ENCODE results near the gene SLC37A1.

SLC37A1 gene

DNA sequence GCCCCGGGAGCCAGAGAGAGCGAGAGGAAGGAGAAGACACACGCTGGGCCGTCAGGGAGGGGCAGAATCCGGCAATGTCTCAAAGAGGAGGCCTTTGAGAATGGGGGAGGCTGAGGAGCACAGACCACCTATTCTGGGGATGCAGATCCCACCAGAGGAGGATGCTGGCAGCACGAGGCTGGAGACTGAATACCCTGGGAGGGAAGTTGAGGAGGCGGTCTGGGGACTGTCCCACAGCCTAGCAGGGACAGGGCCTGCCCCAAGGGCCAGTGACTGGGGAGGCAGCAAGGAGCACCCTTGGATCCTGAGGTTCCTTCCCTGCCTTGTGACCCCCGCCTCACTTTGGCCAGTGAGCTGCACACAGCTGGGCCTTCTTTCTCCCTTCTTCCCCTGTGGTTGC, 49.2 kb downstream of the SLC37A1 start:
- Histone ChIP-seq H3K27ac (ENCODE audit: insufficient read depth in 1 of 2, low read depth in 1 of 2, low read length in 2 of 2, poor library complexity in 1 of 2, severe bottlenecking in 2 of 2) (no peak overlapping the region), H3K4me3 (ENCODE audit: control insufficient read depth in 1 of 7, extremely low read depth in 1 of 7, insufficient read depth in 4 of 7, low read depth in 2 of 7, low read length in 6 of 7) (no peak overlapping the region), H3K27me3 (replicated peaks in 2 of 5; ENCODE audit: control insufficient read depth in 4 of 5, insufficient read depth in 5 of 5, low read length in 4 of 5) (no peaks in the 10 kb centered on the region), H3K4me1 (ENCODE audit: control extremely low read depth in 1 of 4, control insufficient read depth in 4 of 4, insufficient read depth in 4 of 4, low read length in 3 of 4) (no peaks in the 10 kb centered on the region), H3K36me3 (ENCODE audit: control insufficient read depth in 4 of 4, insufficient read depth in 4 of 4, low read length in 3 of 4) (peaks cover 13 to 98% (median 69%) of the 10 kb centered on the region in 4 experiments), H3K9me3 (ENCODE audit: control extremely low read depth in 1 of 5, control insufficient read depth in 4 of 5, insufficient read depth in 2 of 5, low read depth in 1 of 5, low read length in 4 of 5) (no peaks in the 10 kb centered on the region)
- WGBS (ENCODE audit: insufficient coverage) = 94% methylated on average over 6 of the region's 8 CpGs
- DNase-seq = no peak
- ChIA-PET CTCF (no interaction called here), POLR2A (no interaction called here)

GRCh38 chr21:42563261-42563660, 49.6 kb downstream of the SLC37A1 start:
- WGBS (ENCODE audit: insufficient coverage) = 94% methylated on average over 9 of the region's 10 CpGs
- Histone ChIP-seq H3K36me3 (ENCODE audit: control insufficient read depth in 4 of 4, insufficient read depth in 4 of 4, low read length in 3 of 4) (peaks cover 14 to 98% (median 73%) of the 10 kb centered on the region in 4 experiments), H3K27ac (ENCODE audit: insufficient read depth in 1 of 2, low read depth in 1 of 2, low read length in 2 of 2, poor library complexity in 1 of 2, severe bottlenecking in 2 of 2) (no peak overlapping the region), H3K27me3 (replicated peaks in 2 of 5; ENCODE audit: control insufficient read depth in 4 of 5, insufficient read depth in 5 of 5, low read length in 4 of 5) (no peaks in the 10 kb centered on the region), H3K4me1 (ENCODE audit: control extremely low read depth in 1 of 4, control insufficient read depth in 4 of 4, insufficient read depth in 4 of 4, low read length in 3 of 4) (no peaks in the 10 kb centered on the region), H3K4me3 (ENCODE audit: control insufficient read depth in 1 of 7, extremely low read depth in 1 of 7, insufficient read depth in 4 of 7, low read depth in 2 of 7, low read length in 6 of 7) (no peak overlapping the region), H3K9me3 (ENCODE audit: control extremely low read depth in 1 of 5, control insufficient read depth in 4 of 5, insufficient read depth in 2 of 5, low read depth in 1 of 5, low read length in 4 of 5) (no peaks in the 10 kb centered on the region)
- no peak for DNase-seq
- CTCF ChIA-PET = no interaction called here
- POLR2A ChIA-PET = no interaction called here

DNA sequence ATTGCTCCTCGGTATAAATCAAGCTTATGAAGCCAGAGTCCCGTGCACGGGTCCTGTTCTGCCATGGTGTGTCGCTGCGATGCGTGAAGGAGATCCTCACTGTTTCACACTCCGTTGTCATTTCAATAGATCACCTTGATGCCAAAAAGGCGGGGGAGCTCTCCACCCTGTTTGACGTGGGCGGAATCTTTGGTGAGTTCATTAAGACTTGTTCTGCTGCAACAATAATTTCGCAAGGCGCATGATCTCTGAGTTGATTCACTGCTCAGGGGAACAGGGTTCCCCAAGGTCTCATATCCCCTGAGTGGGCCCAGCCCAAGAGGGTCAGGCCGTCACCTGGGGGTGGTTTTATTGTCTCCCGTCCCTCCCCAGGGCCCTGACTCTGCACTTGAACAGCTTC, 50.0 kb downstream of the SLC37A1 start:
- H3K27ac ChIP-seq (ENCODE audit: insufficient read depth in 1 of 2, low read depth in 1 of 2, low read length in 2 of 2, poor library complexity in 1 of 2, severe bottlenecking in 2 of 2) = no peak overlapping the region
- peaks cover 14 to 98% (median 72%) of the 10 kb centered on the region in 4 experiments for H3K36me3 ChIP-seq (ENCODE audit: control insufficient read depth in 4 of 4, insufficient read depth in 4 of 4, low read length in 3 of 4)
- no peaks in the 10 kb centered on the region for H3K27me3 ChIP-seq (replicated peaks in 2 of 5; ENCODE audit: control insufficient read depth in 4 of 5, insufficient read depth in 5 of 5, low read length in 4 of 5)
- no peak for DNase-seq
- ChIA-PET CTCF (no interaction called here), POLR2A (no interaction called here)
- H3K4me3 ChIP-seq (ENCODE audit: control insufficient read depth in 1 of 7, extremely low read depth in 1 of 7, insufficient read depth in 4 of 7, low read depth in 2 of 7, low read length in 6 of 7) = no peak overlapping the region
- no peaks in the 10 kb centered on the region for H3K9me3 ChIP-seq (ENCODE audit: control extremely low read depth in 1 of 5, control insufficient read depth in 4 of 5, insufficient read depth in 2 of 5, low read depth in 1 of 5, low read length in 4 of 5)
- 95% methylated on average over 14 of the region's 14 CpGs for WGBS (ENCODE audit: insufficient coverage)
- no peaks in the 10 kb centered on the region for H3K4me1 ChIP-seq (ENCODE audit: control extremely low read depth in 1 of 4, control insufficient read depth in 4 of 4, insufficient read depth in 4 of 4, low read length in 3 of 4)

DNA sequence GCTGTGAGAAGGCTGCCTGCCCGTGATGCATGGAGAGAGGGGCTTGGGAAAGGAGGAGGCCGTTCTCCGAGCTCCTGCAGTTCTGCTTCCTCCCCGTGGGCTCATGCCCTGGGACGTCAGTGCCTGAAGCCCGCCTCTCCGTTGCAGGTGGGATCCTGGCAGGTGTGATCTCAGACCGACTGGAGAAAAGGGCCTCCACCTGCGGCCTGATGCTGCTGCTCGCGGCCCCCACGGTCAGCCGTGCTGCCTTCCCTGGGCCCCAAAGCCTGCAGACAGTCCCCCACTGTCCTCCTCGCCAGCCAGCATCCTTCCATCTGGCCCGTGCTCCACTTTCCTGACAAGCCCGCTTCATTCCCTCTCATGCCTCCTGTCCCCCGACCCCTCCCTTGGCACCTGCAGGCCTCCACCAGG, 50.9 kb downstream of the SLC37A1 start:
- Histone ChIP-seq H3K36me3 (ENCODE audit: control insufficient read depth in 4 of 4, insufficient read depth in 4 of 4, low read length in 3 of 4) (peaks cover 14 to 99% (median 74%) of the 10 kb centered on the region in 4 experiments), H3K9me3 (ENCODE audit: control extremely low read depth in 1 of 5, control insufficient read depth in 4 of 5, insufficient read depth in 2 of 5, low read depth in 1 of 5, low read length in 4 of 5) (no peaks in the 10 kb centered on the region), H3K27me3 (replicated peaks in 2 of 5; ENCODE audit: control insufficient read depth in 4 of 5, insufficient read depth in 5 of 5, low read length in 4 of 5) (no peaks in the 10 kb centered on the region), H3K27ac (ENCODE audit: insufficient read depth in 1 of 2, low read depth in 1 of 2, low read length in 2 of 2, poor library complexity in 1 of 2, severe bottlenecking in 2 of 2) (no peak overlapping the region), H3K4me3 (ENCODE audit: control insufficient read depth in 1 of 7, extremely low read depth in 1 of 7, insufficient read depth in 4 of 7, low read depth in 2 of 7, low read length in 6 of 7) (no peak overlapping the region), H3K4me1 (ENCODE audit: control extremely low read depth in 1 of 4, control insufficient read depth in 4 of 4, insufficient read depth in 4 of 4, low read length in 3 of 4) (no peaks in the 10 kb centered on the region)
- CTCF ChIA-PET = interaction anchor here (1.0 kb wide), 1 partner anchor 11 kb away, joined by 3 read pairs; no protein-coding TSS in a partner anchor
- no peak for DNase-seq
- POLR2A ChIA-PET = no interaction called here
- 92% methylated on average over 13 of the region's 17 CpGs for WGBS (ENCODE audit: insufficient coverage)

- ChIA-PET CTCF (interaction anchor here (0.6 to 1.0 kb wide), 2 partner anchors 10 to 253 kb away, joined by 3 read pairs; no protein-coding TSS in a partner anchor), POLR2A (no interaction called here)
- Histone ChIP-seq H3K27ac (ENCODE audit: insufficient read depth in 1 of 2, low read depth in 1 of 2, low read length in 2 of 2, poor library complexity in 1 of 2, severe bottlenecking in 2 of 2) (no peak overlapping the region), H3K36me3 (ENCODE audit: control insufficient read depth in 4 of 4, insufficient read depth in 4 of 4, low read length in 3 of 4) (peaks cover 14 to 100% (median 76%) of the 10 kb centered on the region in 4 experiments), H3K4me3 (ENCODE audit: control insufficient read depth in 1 of 7, extremely low read depth in 1 of 7, insufficient read depth in 4 of 7, low read depth in 2 of 7, low read length in 6 of 7) (no peak overlapping the region), H3K4me1 (ENCODE audit: control extremely low read depth in 1 of 4, control insufficient read depth in 4 of 4, insufficient read depth in 4 of 4, low read length in 3 of 4) (no peaks in the 10 kb centered on the region), H3K27me3 (replicated peaks in 2 of 5; ENCODE audit: control insufficient read depth in 4 of 5, insufficient read depth in 5 of 5, low read length in 4 of 5) (no peaks in the 10 kb centered on the region), H3K9me3 (ENCODE audit: control extremely low read depth in 1 of 5, control insufficient read depth in 4 of 5, insufficient read depth in 2 of 5, low read depth in 1 of 5, low read length in 4 of 5) (no peaks in the 10 kb centered on the region)
- DNase-seq = no peak
- 95% methylated on average over 15 of the region's 16 CpGs for WGBS (ENCODE audit: insufficient coverage)
Observed at GRCh38 chr21:42565206-42565810, 51.7 kb downstream of the SLC37A1 start.

GRCh38 chr21:42565886-42566523, 52.4 kb downstream of the SLC37A1 start:
- Histone ChIP-seq H3K4me3 (ENCODE audit: control insufficient read depth in 1 of 7, extremely low read depth in 1 of 7, insufficient read depth in 4 of 7, low read depth in 2 of 7, low read length in 6 of 7) (no peak overlapping the region), H3K27me3 (replicated peaks in 2 of 5; ENCODE audit: control insufficient read depth in 4 of 5, insufficient read depth in 5 of 5, low read length in 4 of 5) (no peaks in the 10 kb centered on the region), H3K27ac (ENCODE audit: insufficient read depth in 1 of 2, low read depth in 1 of 2, low read length in 2 of 2, poor library complexity in 1 of 2, severe bottlenecking in 2 of 2) (no peak overlapping the region), H3K4me1 (ENCODE audit: control extremely low read depth in 1 of 4, control insufficient read depth in 4 of 4, insufficient read depth in 4 of 4, low read length in 3 of 4) (no peaks in the 10 kb centered on the region), H3K9me3 (ENCODE audit: control extremely low read depth in 1 of 5, control insufficient read depth in 4 of 5, insufficient read depth in 2 of 5, low read depth in 1 of 5, low read length in 4 of 5) (no peaks in the 10 kb centered on the region), H3K36me3 (ENCODE audit: control insufficient read depth in 4 of 4, insufficient read depth in 4 of 4, low read length in 3 of 4) (peaks cover 12 to 100% (median 79%) of the 10 kb centered on the region in 4 experiments)
- no peak for DNase-seq
- 96% methylated on average over 8 of the region's 13 CpGs for WGBS (ENCODE audit: insufficient coverage)
- POLR2A ChIA-PET = no interaction called here
- CTCF ChIA-PET = interaction anchor here (0.6 kb wide), 1 partner anchor 252 kb away, joined by 3 read pairs; no protein-coding TSS in a partner anchor

GRCh38 chr21:42566524-42567213, 53.0 kb downstream of the SLC37A1 start:
- H3K36me3 ChIP-seq (ENCODE audit: control insufficient read depth in 4 of 4, insufficient read depth in 4 of 4, low read length in 3 of 4) = peaks cover 9 to 100% (median 77%) of the 10 kb centered on the region in 4 experiments
- no peak overlapping the region for H3K27ac ChIP-seq (ENCODE audit: insufficient read depth in 1 of 2, low read depth in 1 of 2, low read length in 2 of 2, poor library complexity in 1 of 2, severe bottlenecking in 2 of 2)
- H3K9me3 ChIP-seq (ENCODE audit: control extremely low read depth in 1 of 5, control insufficient read depth in 4 of 5, insufficient read depth in 2 of 5, low read depth in 1 of 5, low read length in 4 of 5) = no peaks in the 10 kb centered on the region
- no peaks in the 10 kb centered on the region for H3K4me1 ChIP-seq (ENCODE audit: control extremely low read depth in 1 of 4, control insufficient read depth in 4 of 4, insufficient read depth in 4 of 4, low read length in 3 of 4)
- ChIA-PET CTCF (no interaction called here), POLR2A (interaction anchor here (0.6 kb wide), 1 partner anchor 214 kb away, joined by 5 read pairs; no protein-coding TSS in a partner anchor)
- WGBS (ENCODE audit: insufficient coverage) = 90% methylated on average over 15 of the region's 16 CpGs
- no peak for DNase-seq
- H3K27me3 ChIP-seq (replicated peaks in 2 of 5; ENCODE audit: control insufficient read depth in 4 of 5, insufficient read depth in 5 of 5, low read length in 4 of 5) = no peaks in the 10 kb centered on the region
- H3K4me3 ChIP-seq (ENCODE audit: control insufficient read depth in 1 of 7, extremely low read depth in 1 of 7, insufficient read depth in 4 of 7, low read depth in 2 of 7, low read length in 6 of 7) = no peak overlapping the region

All from common myeloid progenitor, CD34-positive (primary cell).